NCI-H1417 (cell line): Measurements from ENCODE around the gene MAT2B.

ENCODE experiments used
- DNase-seq, 3 experiments: peaks; one replicate each; lab custom pipeline; 2025; lab: John Stamatoyannopoulos, UW

MAT2B gene

DNA sequence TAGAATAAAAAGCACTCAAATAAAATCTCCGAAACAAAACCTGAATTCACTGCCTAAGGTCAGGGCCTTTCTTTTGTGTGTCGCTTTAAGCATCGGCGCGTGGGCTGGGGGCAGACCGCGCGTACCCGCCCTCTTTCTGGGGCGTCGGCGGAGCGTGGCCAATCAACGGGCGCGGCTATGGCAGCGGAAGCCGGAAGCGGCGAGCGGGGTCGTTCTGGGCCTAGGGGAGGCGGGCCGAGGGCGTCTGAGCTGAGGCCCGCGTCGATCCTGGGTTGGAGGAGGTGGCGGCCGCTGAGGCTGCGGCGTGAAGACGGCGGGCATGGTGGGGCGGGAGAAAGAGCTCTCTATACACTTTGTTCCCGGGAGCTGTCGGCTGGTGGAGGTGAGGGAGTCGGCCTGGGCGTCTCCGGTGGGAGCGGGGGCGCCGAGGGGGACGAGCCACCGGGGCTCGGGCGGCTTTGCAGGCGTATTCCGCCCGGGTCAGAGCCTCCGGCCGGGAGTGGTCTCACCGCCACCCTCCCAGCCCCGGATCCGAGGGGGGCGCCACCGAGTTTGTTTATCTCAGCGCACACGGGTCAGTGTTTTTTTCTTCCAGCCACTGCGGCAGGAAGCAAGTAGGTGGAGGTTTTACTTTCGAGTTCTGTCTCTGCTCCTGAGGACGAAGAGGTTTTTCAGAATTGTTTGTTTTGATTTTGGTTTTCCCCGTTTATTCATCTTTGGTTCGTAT lies at the start of gene MAT2B:
Gene MAT2B (plus strand): TSS at position 252 of the 727 bp plus-strand sequence. CDS start 68 bp downstream, at position 320.
- peak; percentile 90 to 93 (median 92) for DNase-seq

GRCh38 chr5:163456029-163456589 lies 49.3 kb upstream of the MAT2B start:
- no peak for DNase-seq

GRCh38 chr5:163456840-163457239 lies 48.6 kb upstream of the MAT2B start:
- no peak for DNase-seq

- DNase-seq, result peak in 1 of 3 experiments; percentile 45
Observed at GRCh38 chr5:163458778-163459385, 46.5 kb upstream of the MAT2B start.

GRCh38 chr5:163459462-163459818 lies 46.0 kb upstream of the MAT2B start:
- DNase-seq, result peak in 1 of 3 experiments; percentile 66

DNA sequence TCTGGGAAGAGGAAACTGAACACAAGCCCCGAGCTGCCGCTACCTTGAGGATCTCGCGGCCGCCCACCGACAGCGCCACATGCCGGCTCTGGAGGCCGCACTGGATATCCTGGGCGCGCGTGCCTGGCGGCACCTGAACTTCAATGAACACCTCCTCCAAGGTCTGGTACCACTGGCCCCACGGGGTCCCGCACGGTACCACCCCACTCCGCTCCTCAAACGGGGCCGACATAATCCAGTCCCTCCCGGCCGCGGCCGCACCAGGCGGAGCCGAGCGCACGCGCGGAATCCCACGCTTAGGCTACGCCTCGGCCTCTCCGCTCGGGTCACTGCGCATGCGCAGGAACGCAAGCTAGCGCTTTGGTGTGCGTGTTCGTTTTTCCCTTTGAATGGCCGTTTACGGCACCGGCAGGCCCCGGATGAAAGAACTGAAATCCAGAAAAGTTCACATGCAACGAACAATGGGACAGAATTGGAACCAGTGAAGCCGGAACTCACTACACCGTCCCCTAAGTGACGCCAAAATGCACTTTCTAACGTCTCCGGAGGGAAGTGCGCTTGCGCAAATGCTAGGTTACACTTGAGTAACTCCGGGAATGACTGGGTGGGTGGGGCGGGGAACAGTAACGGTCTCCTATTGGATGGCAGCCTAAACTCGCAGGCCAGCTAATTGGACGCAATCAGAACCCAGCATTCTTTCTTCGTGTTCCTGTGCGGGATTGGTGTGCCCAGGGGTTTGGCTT lies 45.4 kb upstream of the MAT2B start, which contains the start of gene NUDCD2:
Gene NUDCD2 (minus strand): TSS at position 284 of the 743 bp plus-strand sequence. CDS start 52 bp downstream, at position 232.
- DNase-seq, result peak; percentile 96 to 98 (median 98)

DNA sequence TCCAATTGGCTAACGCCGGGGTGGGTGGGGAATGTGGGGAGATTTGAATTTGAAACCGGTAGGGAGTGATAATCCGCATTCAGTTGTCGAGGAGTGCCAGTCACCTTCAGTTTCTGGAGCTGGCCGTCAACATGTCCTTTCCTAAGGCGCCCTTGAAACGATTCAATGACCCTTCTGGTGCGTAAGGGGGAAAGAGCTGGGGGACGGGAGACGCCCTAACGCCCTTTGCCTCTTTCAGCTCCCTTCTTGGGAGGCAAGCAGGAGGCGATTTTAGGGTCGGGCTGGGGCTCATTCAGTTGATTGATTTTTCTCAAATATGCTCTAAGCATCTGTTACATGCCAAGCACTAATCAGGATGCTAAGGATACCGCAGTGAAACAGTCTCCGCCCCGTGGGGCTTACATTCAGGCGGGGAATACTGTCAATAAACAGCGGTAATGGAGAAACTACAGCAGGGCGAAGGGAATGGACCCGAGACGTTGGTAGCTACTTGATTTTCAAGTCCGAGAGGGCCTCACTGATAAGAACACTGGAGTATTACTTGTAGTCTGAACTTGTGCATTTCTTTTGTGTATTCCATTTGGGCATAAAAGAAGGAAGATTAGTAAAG lies 44.8 kb upstream of the MAT2B start, which contains the start of gene HMMR:
Gene HMMR (plus strand): TSS at position 71 of the 610 bp plus-strand sequence. CDS start 61 bp downstream, at position 132.
- peak; percentile 65 to 86 (median 75) for DNase-seq

DNA sequence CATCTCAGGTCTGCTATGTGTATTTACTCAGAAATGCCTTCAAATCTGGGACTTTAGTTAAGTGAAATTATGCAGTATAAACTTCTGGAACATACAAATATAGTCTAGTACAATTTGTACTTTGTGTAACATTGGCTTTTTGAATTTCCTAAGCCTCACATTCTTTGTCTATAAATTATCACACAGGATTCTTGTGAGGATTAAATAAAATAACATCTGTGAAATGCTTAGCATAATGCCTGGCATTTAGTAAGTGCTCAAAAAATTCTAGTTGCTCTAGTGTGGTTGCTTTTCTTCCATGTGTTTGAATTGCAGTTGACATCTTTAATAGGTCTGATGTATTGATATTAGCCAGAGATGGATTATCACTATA lies 42.4 kb upstream of the MAT2B start:
- no peak for DNase-seq

- no peak for DNase-seq
Observed at GRCh38 chr5:163467682-163468081, 37.7 kb upstream of the MAT2B start.

DNA sequence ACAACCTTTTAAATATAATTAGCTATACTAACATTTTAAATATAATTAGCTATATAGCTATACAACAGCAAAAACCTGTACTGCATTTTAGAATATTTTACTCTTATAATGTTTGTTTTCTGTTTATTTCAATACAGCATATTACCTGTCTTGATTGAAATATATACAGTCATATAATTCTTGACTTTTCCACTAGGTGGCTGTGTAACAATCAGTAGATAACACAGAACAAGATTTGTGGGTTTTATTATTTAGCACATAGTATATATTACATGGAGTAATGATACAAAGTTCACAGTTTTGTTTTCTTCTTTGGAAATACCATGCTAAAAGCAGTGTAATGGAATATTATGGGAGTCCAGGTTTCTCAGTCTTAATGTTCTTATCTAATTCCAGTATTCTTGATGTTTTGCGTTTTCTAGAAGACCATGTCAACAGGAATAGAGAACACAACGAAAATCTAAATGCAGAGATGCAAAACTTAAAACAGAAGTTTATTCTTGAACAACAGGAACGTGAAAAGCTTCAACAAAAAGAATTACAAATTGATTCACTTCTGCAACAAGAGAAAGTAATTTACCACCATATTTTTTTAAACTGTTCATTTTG lies 31.7 kb upstream of the MAT2B start:
- peak in 2 of 3 experiments; percentile 2 to 3 for DNase-seq

DNA sequence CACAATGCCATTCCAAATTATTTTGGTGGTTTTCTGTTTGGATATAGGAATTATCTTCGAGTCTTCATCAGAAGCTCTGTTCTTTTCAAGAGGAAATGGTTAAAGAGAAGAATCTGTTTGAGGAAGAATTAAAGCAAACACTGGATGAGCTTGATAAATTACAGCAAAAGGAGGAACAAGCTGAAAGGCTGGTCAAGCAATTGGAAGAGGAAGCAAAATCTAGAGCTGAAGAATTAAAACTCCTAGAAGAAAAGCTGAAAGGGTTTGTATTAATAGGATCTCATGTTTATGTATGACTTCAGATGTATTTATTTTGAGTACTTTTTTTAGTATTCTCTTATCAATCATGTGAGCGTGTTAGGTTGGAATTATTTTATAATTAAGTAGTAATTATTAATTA lies 30.0 kb upstream of the MAT2B start:
- no peak for DNase-seq

DNA sequence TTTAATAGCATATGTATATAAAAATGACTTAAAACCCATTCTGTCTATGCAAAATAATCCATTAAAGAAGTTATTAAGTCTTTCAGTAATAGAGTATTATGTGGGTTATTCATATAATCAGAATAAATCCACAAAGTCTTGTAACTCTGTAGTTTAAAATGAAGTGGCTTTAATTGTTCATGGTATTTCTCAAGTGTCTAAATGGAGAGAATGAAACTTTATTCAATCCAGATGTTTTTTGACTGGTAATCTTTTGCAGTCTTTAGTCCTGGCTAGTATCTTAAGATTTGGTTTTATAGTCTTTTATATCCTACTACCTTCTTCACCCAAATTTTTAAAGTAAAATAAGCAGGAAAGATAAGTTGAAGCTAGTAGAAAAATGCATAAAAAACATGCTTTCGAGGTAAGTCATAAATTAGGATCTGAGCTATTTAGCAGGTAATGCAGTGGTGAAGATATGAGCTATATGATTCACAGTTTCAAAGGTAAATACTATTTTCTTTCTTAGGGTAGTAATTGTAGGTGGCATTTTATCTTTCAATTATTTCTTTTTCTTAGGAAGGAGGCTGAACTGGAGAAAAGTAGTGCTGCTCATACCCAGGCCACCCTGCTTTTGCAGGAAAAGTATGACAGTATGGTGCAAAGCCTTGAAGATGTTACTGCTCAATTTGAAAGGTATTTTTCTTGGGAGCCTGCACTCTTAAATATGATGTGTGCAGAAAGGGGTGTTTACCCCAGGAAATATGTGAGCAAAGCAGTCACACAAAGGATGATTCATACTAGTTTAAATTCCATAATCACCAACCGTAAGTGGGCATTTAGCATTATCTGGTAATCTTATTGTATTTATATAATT lies 27.1 kb upstream of the MAT2B start:
- DNase-seq, result no peak

DNA sequence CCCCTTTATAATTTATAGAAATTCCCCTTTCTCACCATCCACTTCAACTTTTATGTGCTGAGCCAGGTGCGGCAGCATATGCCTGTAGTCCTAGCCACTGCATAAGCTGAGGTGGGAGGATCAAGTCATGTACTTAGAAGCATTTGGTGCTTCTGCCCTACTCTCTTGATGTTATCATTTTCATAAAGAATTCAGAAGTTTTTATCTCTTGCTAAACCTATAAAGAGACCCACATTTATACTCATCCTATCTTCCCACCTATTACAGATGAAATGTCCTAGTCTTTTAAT lies 26.5 kb upstream of the MAT2B start:
- DNase-seq, result no peak

DNA sequence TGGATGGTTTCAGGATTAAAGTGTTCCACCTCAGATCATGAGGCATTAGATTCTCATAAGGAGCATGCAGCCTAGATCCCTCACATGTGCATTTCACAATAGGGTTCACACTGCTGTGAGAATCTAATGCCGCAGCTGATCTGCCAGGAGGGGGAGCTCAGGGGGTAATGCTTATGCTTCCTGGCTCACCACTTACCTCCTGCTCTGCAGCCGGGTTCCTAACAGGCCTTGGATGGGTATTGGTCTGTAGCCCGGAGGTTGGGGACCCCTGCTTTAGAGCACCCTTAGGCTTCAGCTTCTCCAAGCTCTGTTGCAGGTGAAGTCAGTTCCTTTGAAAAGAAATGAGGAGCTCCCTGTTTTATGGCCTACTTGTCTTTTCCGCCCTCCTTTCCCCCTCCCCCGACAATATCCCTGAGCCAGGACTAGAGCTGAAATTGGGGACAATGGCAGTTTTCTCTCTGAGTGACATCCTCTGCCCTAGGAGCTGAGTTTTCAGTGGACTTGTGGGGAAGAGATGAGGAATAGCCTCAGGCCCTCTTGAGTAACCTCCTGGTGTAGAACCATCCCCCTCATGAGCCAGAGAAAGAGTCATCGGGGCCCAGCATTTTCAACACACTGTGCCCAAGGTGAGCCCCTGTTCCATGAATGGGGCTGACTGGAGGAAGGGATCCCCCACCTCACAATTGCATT lies 16.2 kb upstream of the MAT2B start:
- DNase-seq, result no peak

GRCh38 chr5:163489745-163490075 lies 15.7 kb upstream of the MAT2B start:
- DNase-seq, result no peak

- DNase-seq, result no peak
Observed at GRCh38 chr5:163496286-163496685, 9.1 kb upstream of the MAT2B start.

DNA sequence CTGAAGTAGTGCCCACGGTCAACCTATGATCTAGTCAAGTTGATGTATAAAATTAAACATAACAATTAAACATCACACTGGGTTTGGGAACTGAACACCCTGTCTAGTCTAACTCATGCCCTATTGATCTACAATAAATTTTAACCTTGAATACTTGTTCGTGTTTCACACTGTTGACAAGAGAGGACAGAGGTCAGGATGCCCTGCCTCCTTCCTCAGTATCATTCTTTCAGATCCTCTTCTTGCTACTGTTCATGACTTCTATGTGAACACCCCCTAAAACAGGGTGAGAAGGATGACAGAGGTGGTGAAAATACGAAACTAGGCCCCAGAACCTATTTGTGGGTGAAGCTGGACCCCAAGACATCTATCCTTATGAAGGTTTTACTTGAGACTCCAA lies 8.1 kb upstream of the MAT2B start:
- DNase-seq, result no peak

DNA sequence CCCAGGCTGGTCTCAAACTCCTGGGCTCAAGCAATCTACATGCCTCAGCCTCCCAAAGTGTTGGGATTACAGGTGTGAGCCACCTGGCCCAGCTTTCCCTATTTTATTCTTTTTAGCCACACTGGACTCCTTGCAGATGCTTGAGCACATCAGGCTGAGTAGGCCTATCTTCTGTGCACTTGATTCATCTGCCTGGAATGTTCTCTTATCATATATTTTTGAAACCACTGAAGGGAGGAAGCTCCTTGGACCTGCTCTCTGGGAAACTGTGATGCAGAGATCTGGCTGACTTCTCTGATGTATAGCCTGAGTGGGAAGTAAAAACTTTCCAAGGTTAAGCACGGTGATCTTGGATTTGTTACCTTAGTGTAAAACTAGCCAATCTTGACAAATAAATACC lies 6.5 kb upstream of the MAT2B start:
- no peak for DNase-seq

- no peak for DNase-seq
Observed at GRCh38 chr5:163502521-163502920, 2.9 kb upstream of the MAT2B start.
